ENCODE measurements around the gene TUBB2A. TPM values are rescaled to one million over a fixed set of nuclear protein-coding genes. Genes with fewer than 3 reads are reported as not detected.

The TUBB2A gene
- total and polyA plus RNA-seq, 2 of the 13 experiments (the other 11 are each of a cell fraction or from before 2014, with no cell fraction given): 35.3 to 106 TPM

DNA sequence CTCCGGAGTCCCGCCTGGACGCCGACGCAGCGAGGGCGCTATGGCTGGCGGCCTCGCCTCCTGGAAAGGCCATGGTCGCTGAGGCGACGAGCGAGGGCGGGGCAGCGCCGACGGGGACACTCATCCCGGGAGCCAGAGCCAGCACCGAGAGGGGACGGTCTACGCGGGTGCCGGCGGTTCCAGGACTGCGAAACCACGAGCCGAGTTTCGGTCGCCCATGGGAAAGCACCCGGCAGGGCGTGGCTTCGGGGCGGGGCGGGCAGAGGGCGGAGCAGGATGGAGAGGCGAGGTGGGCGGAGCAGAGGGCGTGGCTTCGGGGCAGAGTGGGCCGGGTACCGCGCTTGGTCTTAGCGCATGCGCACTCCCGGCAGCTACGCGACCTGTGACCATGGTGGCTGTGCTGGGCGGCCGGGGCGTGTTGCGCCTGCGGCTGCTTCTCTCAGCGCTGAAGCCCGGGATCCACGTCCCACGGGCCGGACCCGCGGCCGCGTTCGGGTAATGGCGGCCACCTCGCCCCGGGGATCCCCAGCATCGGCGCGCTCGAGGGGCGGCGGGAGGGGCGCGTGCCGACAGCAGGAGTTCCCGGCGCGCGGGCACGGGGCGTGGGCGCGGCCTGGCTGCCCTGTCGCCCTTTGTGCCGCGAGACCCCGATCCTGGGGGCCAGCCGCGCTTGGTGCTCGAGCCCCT, 38.8 kb downstream of the TUBB2A start, which contains the start of gene BPHL (continued):
- TF ChIP-seq ZBTB4 (CRISPR knock-in tag; IDR thresholded peaks at IDR 0.05; ENCODE audit: borderline replicate concordance) (peak; percentile 51), GABPA (IDR thresholded peaks at IDR 0.05; ENCODE audit: low read depth, low read length) (no peak), GABPA (CRISPR knock-in tag; IDR thresholded peaks at IDR 0.05; ENCODE audit: low read depth) (no peak), ZNF138 (CRISPR knock-in tag; IDR thresholded peaks at IDR 0.05; ENCODE audit: low read depth) (peak; percentile 83; the same call in 1 of the 2 replicates)
- TF ChIP-seq, protein P1, sequence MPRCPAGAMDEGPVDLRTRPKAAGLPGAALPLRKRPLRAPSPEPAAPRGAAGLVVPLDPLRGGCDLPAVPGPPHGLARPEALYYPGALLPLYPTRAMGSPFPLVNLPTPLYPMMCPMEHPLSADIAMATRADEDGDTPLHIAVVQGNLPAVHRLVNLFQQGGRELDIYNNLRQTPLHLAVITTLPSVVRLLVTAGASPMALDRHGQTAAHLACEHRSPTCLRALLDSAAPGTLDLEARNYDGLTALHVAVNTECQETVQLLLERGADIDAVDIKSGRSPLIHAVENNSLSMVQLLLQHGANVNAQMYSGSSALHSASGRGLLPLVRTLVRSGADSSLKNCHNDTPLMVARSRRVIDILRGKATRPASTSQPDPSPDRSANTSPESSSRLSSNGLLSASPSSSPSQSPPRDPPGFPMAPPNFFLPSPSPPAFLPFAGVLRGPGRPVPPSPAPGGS (CRISPR knock-in tag; IDR thresholded peaks at IDR 0.05): peak; percentile 97

DNA sequence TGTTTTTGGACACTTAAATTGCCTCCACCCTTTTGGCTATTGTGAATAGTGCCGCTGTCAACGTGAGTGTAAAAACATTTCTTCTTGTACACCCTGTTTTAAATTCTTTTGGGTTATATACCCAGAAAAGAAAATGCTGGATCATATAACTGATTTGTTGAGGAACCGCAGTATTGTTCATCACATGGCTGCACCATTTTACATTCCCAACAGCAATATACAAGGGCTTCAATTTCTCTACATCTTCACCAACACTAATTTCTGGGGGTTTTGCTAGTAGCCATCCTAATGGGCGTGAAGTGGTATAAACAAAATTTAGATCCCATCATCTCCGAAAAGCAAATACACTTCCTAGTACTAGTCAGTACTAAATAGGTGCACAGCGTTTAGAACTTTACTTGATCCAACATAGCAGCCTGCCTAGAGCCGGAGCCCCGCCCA, 39.4 kb downstream of the TUBB2A start:
- TSS peak; percentile 86 for BruUV-seq (replicated peaks)
- Histone ChIP-seq H3K36me3 (replicated peaks in 1 of 2; ENCODE audit: control insufficient read depth in 1 of 2, insufficient read depth in 2 of 2, low read length in 2 of 2) (peaks cover 6 to 16% of the 10 kb centered on the region in 2 experiments), H3K79me2 (ENCODE audit: insufficient read depth, low read length) (peaks cover 11% of the 10 kb centered on the region), H3K27me3 (ENCODE audit: control insufficient read depth in 1 of 2, insufficient read depth in 2 of 2, low read length in 2 of 2) (no peaks in the 10 kb centered on the region; a peak in 1 of 5 replicates), H3K4me2 (ENCODE audit: low read depth, low read length) (peak overlapping the region; percentile 88), H3K4me3 (replicated peaks in 1 of 3; ENCODE audit: insufficient read depth in 1 of 3, low read depth in 2 of 3, low read length in 3 of 3) (peak overlapping the region; percentile 82 to 84 (median 84)), H3K27ac (ENCODE audit: extremely low read length, insufficient read depth, low read length) (peak overlapping the region; percentile 88), H3K4me1 (ENCODE audit: insufficient read depth, low read length) (peaks cover 35% of the 10 kb centered on the region), H2AFZ (ENCODE audit: low read length) (peak overlapping the region; percentile 78), H4K20me1 (ENCODE audit: insufficient read depth, low read length) (no peaks in the 10 kb centered on the region), H3K9me3 (ENCODE audit: low read length) (no peaks in the 10 kb centered on the region), H3K9ac (ENCODE audit: insufficient read depth, low read depth, low read length) (peak overlapping the region; percentile 87)
- ChIA-PET CTCF (ENCODE audit: low intra/inter-chr PET ratio, low total read pairs) (no interaction called here), POLR2A (interaction anchor here (0.7 to 3.3 kb wide), 19 partner anchors 10 to 903 kb away, joined by 3 to 21 read pairs (median 7); partner anchors contain the start of genes NQO2, PSMG4, RIPK1 and SERPINB1)
- FAIRE-seq (peak; percentile 67), ATAC-seq (peak; percentile 8), DNase-seq (ENCODE audit: low spot score) (no peak)
- 10% methylated on average over 8 of the region's 8 CpGs for WGBS (ENCODE audit: low lambda C conversion rate)
- intact Hi-C loops (cut with micrococcal nuclease; ENCODE audit: unreplicated experiment) (loop anchor here (2.0 to 10.0 kb wide), 4 partner anchors 21 to 133 kb away; partner anchors contain the start of gene RIPK1), in situ Hi-C loops (cut with HindIII; ENCODE audit: extremely low pct_ligation_motif_present, low pct_unique_long_range_greater_than_20kb) (no loop called here)
- TF ChIP-seq MIXL1 (CRISPR knock-in tag; IDR thresholded peaks at IDR 0.05) (0 out of 2 replicates have a peak, but pooled peaks have one; percentile 17), FOXO4 (CRISPR knock-in tag; conservative IDR thresholded peaks at IDR 0.05) (0 out of 2 replicates have a peak, but pooled peaks have one; percentile 91), RCOR2 (CRISPR knock-in tag; IDR thresholded peaks at IDR 0.05) (no peak), NCOA1 (CRISPR knock-in tag; IDR thresholded peaks at IDR 0.05) (0 out of 2 replicates have a peak, but pooled peaks have one; percentile 75), ZNF672 (CRISPR knock-in tag; IDR thresholded peaks at IDR 0.05) (no peak), STAT6 (CRISPR knock-in tag; IDR thresholded peaks at IDR 0.05; ENCODE audit: borderline replicate concordance) (0 out of 2 replicates have a peak, but pooled peaks have one; percentile 25), RFXANK (CRISPR knock-in tag; IDR thresholded peaks at IDR 0.05) (0 out of 2 replicates have a peak, but pooled peaks have one; percentile 2), ZNF567 (CRISPR knock-in tag; IDR thresholded peaks at IDR 0.05; ENCODE audit: borderline replicate concordance) (no peak)

Measured in HepG2 (cell line).